ENCODE results near the gene THBD. TPM values are rescaled to one million over a fixed set of nuclear protein-coding genes. Genes with fewer than 3 reads are reported as not detected.

The THBD gene
- total RNA-seq, 5 donors from 2014 or later (not counting 1 experiment from before 2014, with no cell fraction given) = 0.07 to 0.23 (median 0.16) TPM

DNA sequence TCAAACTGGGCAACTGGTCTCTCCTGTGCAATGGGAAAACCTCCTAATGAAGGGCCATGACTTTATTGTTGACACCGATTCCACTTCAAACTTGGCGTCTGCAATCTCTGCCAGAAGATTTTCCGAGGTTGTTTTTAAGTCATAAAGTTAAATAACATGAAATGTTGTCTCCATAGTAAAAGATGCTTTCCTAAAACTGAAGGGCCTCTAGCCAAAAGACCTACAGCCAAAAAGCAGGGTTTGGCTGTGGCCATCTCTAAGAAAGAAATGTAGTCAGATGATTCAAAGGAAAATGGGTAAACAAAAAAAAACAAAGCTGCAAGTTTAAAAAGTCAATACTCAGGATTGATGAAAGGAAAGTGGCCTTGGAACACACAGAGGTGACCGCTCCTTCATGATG lies 22.5 kb upstream of the THBD start:
- WGBS (ENCODE audit: insufficient coverage) = 97% methylated on average over 3 of the region's 4 CpGs
- H3K27ac Mint-ChIP-seq = no peak overlapping the region
- Histone ChIP-seq H3K27me3 (replicated peaks in 1 of 2; ENCODE audit: control insufficient read depth in 2 of 2, extremely low read depth in 1 of 2, insufficient read depth in 2 of 2, low read length in 1 of 2) (no peaks in the 10 kb centered on the region), H3K4me3 (ENCODE audit: control insufficient read depth in 1 of 2, extremely low read depth in 1 of 2, low read length in 1 of 2) (no peak overlapping the region), H3K9me3 (no peaks in the 10 kb centered on the region), H3K36me3 (ENCODE audit: control insufficient read depth in 2 of 2, extremely low read depth in 1 of 2, insufficient read depth in 1 of 2, low read length in 1 of 2) (peaks cover 0 to 6% of the 10 kb centered on the region in 2 donors), H3K4me1 (ENCODE audit: control insufficient read depth in 1 of 2, extremely low read depth in 1 of 2, insufficient read depth in 2 of 2, low read length in 2 of 2) (no peaks in the 10 kb centered on the region), H3K27ac (ENCODE audit: low read length) (no peak overlapping the region)
- H3K9me3 Mint-ChIP-seq = no peaks in the 10 kb centered on the region
- CTCF ChIA-PET = interaction anchor here in 1 of 2 donors (0.6 kb wide), 1 partner anchor 363 kb away, joined by 3 read pairs; no protein-coding TSS in a partner anchor
- no peak for ATAC-seq (replicated peaks in 1 of 4)
- no peak for DNase-seq
- POLR2A ChIA-PET = no interaction called here
- no peaks in the 10 kb centered on the region for H3K36me3 Mint-ChIP-seq
- no peak overlapping the region for H3K4me3 Mint-ChIP-seq
- H3K27me3 Mint-ChIP-seq = peaks cover 0 to 3% of the 10 kb centered on the region in 2 donors
- H3K4me1 Mint-ChIP-seq = no peaks in the 10 kb centered on the region

GRCh38 chr20:23071398-23071797 lies 21.9 kb upstream of the THBD start:
- no peaks in the 10 kb centered on the region for H3K27me3 ChIP-seq (replicated peaks in 1 of 2; ENCODE audit: control insufficient read depth in 2 of 2, extremely low read depth in 1 of 2, insufficient read depth in 2 of 2, low read length in 1 of 2)
- no peaks in the 10 kb centered on the region for H3K9me3 ChIP-seq
- H3K4me3 ChIP-seq (ENCODE audit: control insufficient read depth in 1 of 2, extremely low read depth in 1 of 2, low read length in 1 of 2) = no peak overlapping the region
- Mint-ChIP-seq H3K36me3 (no peaks in the 10 kb centered on the region), H3K4me3 (no peak overlapping the region), H3K9me3 (no peaks in the 10 kb centered on the region), H3K27me3 (peaks cover 0 to 3% of the 10 kb centered on the region in 2 donors), H3K27ac (no peak overlapping the region), H3K4me1 (no peaks in the 10 kb centered on the region)
- ATAC-seq (replicated peaks in 1 of 4) (no peak), DNase-seq (no peak)
- peaks cover 0 to 6% of the 10 kb centered on the region in 2 donors for H3K36me3 ChIP-seq (ENCODE audit: control insufficient read depth in 2 of 2, extremely low read depth in 1 of 2, insufficient read depth in 1 of 2, low read length in 1 of 2)
- no peaks in the 10 kb centered on the region for H3K4me1 ChIP-seq (ENCODE audit: control insufficient read depth in 1 of 2, extremely low read depth in 1 of 2, insufficient read depth in 2 of 2, low read length in 2 of 2)
- WGBS (ENCODE audit: insufficient coverage) = no CpG with 5 or more reads among the region's 3 CpGs
- ChIA-PET CTCF (interaction anchor here in 1 of 2 donors (0.6 kb wide), 1 partner anchor 363 kb away, joined by 3 read pairs; no protein-coding TSS in a partner anchor), POLR2A (no interaction called here)
- no peak overlapping the region for H3K27ac ChIP-seq (ENCODE audit: low read length)

- ChIA-PET CTCF (no interaction called here), POLR2A (no interaction called here)
- H3K36me3 ChIP-seq (ENCODE audit: control insufficient read depth in 2 of 2, extremely low read depth in 1 of 2, insufficient read depth in 1 of 2, low read length in 1 of 2) = no peaks in the 10 kb centered on the region
- H3K9me3 Mint-ChIP-seq = no peaks in the 10 kb centered on the region
- H3K4me3 ChIP-seq (ENCODE audit: control insufficient read depth in 1 of 2, extremely low read depth in 1 of 2, low read length in 1 of 2) = no peak overlapping the region
- H3K4me1 Mint-ChIP-seq = no peaks in the 10 kb centered on the region
- H3K9me3 ChIP-seq = no peaks in the 10 kb centered on the region
- H3K4me1 ChIP-seq (ENCODE audit: control insufficient read depth in 1 of 2, extremely low read depth in 1 of 2, insufficient read depth in 2 of 2, low read length in 2 of 2) = no peaks in the 10 kb centered on the region
- ATAC-seq (replicated peaks in 1 of 4) (no peak), DNase-seq (no peak)
- H3K27me3 ChIP-seq (replicated peaks in 1 of 2; ENCODE audit: control insufficient read depth in 2 of 2, extremely low read depth in 1 of 2, insufficient read depth in 2 of 2, low read length in 1 of 2) = no peaks in the 10 kb centered on the region
- H3K27ac Mint-ChIP-seq = no peak overlapping the region
- H3K27ac ChIP-seq (ENCODE audit: low read length) = no peak overlapping the region
- H3K36me3 Mint-ChIP-seq = no peaks in the 10 kb centered on the region
- no CpG with 5 or more reads among the region's 2 CpGs for whole genome bisulfite sequencing (ENCODE audit: insufficient coverage)
- peaks cover 0 to 3% of the 10 kb centered on the region in 2 donors for H3K27me3 Mint-ChIP-seq
- H3K4me3 Mint-ChIP-seq = no peak overlapping the region
These were observed 19.6 kb upstream of the THBD start for GRCh38 chr20:23069108-23069507.

DNA sequence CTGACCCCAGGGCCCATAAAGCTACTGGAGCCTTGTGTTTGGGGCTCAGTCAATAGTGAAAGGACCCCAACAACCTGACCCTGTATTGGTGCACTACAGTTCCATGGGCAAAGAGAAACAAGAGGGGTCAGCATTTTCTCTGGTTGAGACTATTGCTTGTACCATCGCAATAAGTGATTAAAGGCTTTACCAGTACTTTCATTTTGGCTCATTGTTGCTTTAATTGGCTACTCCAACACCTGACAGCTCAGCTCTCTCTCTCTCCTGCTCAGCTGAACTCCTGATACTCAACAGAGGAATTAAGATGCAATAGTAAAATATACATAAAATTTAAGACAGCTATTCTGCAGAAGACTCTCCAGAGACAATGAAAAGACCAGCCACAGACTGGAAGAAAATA lies 18.8 kb upstream of the THBD start:
- no peaks in the 10 kb centered on the region for H3K9me3 ChIP-seq

GRCh38 chr20:23066772-23067171 lies 17.3 kb upstream of the THBD start:
- no peaks in the 10 kb centered on the region for H3K36me3 Mint-ChIP-seq
- no peaks in the 10 kb centered on the region for H3K9me3 Mint-ChIP-seq
- H3K4me1 Mint-ChIP-seq = no peaks in the 10 kb centered on the region
- H3K9me3 ChIP-seq = no peaks in the 10 kb centered on the region
- ChIA-PET CTCF (no interaction called here), POLR2A (interaction anchor here in 1 of 2 donors (0.6 kb wide), 1 partner anchor 905 kb away, joined by 3 read pairs; no protein-coding TSS in a partner anchor)
- no peaks in the 10 kb centered on the region for H3K4me1 ChIP-seq (ENCODE audit: control insufficient read depth in 1 of 2, extremely low read depth in 1 of 2, insufficient read depth in 2 of 2, low read length in 2 of 2)
- no peak overlapping the region for H3K4me3 Mint-ChIP-seq
- ATAC-seq (replicated peaks in 1 of 4) (no peak), DNase-seq (no peak)
- H3K27ac ChIP-seq (ENCODE audit: low read length) = no peak overlapping the region
- peaks cover 0 to 3% of the 10 kb centered on the region in 2 donors for H3K27me3 Mint-ChIP-seq
- no peaks in the 10 kb centered on the region for H3K36me3 ChIP-seq (ENCODE audit: control insufficient read depth in 2 of 2, extremely low read depth in 1 of 2, insufficient read depth in 1 of 2, low read length in 1 of 2)
- no peak overlapping the region for H3K4me3 ChIP-seq (ENCODE audit: control insufficient read depth in 1 of 2, extremely low read depth in 1 of 2, low read length in 1 of 2)
- no CpG with 5 or more reads among the region's 3 CpGs for WGBS (ENCODE audit: insufficient coverage)
- no peak overlapping the region for H3K27ac Mint-ChIP-seq
- H3K27me3 ChIP-seq (replicated peaks in 1 of 2; ENCODE audit: control insufficient read depth in 2 of 2, extremely low read depth in 1 of 2, insufficient read depth in 2 of 2, low read length in 1 of 2) = peaks cover 0 to 5% of the 10 kb centered on the region in 2 experiments

More for the DNA sequence above, 18.8 kb upstream of the THBD start:
- H3K27ac ChIP-seq (ENCODE audit: low read length) = no peak overlapping the region
- H3K27me3 ChIP-seq (replicated peaks in 1 of 2; ENCODE audit: control insufficient read depth in 2 of 2, extremely low read depth in 1 of 2, insufficient read depth in 2 of 2, low read length in 1 of 2) = no peaks in the 10 kb centered on the region
- Mint-ChIP-seq H3K27ac (no peak overlapping the region), H3K27me3 (peaks cover 0 to 3% of the 10 kb centered on the region in 2 donors), H3K4me3 (no peak overlapping the region), H3K36me3 (no peaks in the 10 kb centered on the region), H3K9me3 (no peaks in the 10 kb centered on the region), H3K4me1 (no peaks in the 10 kb centered on the region)
- H3K36me3 ChIP-seq (ENCODE audit: control insufficient read depth in 2 of 2, extremely low read depth in 1 of 2, insufficient read depth in 1 of 2, low read length in 1 of 2) = no peaks in the 10 kb centered on the region
- ChIA-PET CTCF (no interaction called here), POLR2A (no interaction called here)
- H3K4me1 ChIP-seq (ENCODE audit: control insufficient read depth in 1 of 2, extremely low read depth in 1 of 2, insufficient read depth in 2 of 2, low read length in 2 of 2) = no peaks in the 10 kb centered on the region
- no peak for ATAC-seq (replicated peaks in 1 of 4)
- no peak overlapping the region for H3K4me3 ChIP-seq (ENCODE audit: control insufficient read depth in 1 of 2, extremely low read depth in 1 of 2, low read length in 1 of 2)
- no peak for DNase-seq
- no CpG with 5 or more reads among the region's 1 CpG for WGBS (ENCODE audit: insufficient coverage)

GRCh38 chr20:23065266-23066201 lies 16.1 kb upstream of the THBD start:
- Mint-ChIP-seq H3K9me3 (no peaks in the 10 kb centered on the region), H3K36me3 (no peaks in the 10 kb centered on the region), H3K4me3 (no peak overlapping the region), H3K27me3 (peaks cover 0 to 3% of the 10 kb centered on the region in 2 donors), H3K27ac (no peak overlapping the region), H3K4me1 (no peaks in the 10 kb centered on the region)
- peaks cover 0 to 11% of the 10 kb centered on the region in 2 experiments for H3K27me3 ChIP-seq (replicated peaks in 1 of 2; ENCODE audit: control insufficient read depth in 2 of 2, extremely low read depth in 1 of 2, insufficient read depth in 2 of 2, low read length in 1 of 2)
- ChIA-PET CTCF (no interaction called here), POLR2A (no interaction called here)
- no peaks in the 10 kb centered on the region for H3K9me3 ChIP-seq
- no peak for ATAC-seq (replicated peaks in 1 of 4)
- no peak for DNase-seq
- WGBS (ENCODE audit: insufficient coverage) = 49% methylated on average over 2 of the region's 9 CpGs
- no peak overlapping the region for H3K27ac ChIP-seq (ENCODE audit: low read length)
- no peak overlapping the region for H3K4me3 ChIP-seq (ENCODE audit: control insufficient read depth in 1 of 2, extremely low read depth in 1 of 2, low read length in 1 of 2)
- H3K36me3 ChIP-seq (ENCODE audit: control insufficient read depth in 2 of 2, extremely low read depth in 1 of 2, insufficient read depth in 1 of 2, low read length in 1 of 2) = no peaks in the 10 kb centered on the region
- no peaks in the 10 kb centered on the region for H3K4me1 ChIP-seq (ENCODE audit: control insufficient read depth in 1 of 2, extremely low read depth in 1 of 2, insufficient read depth in 2 of 2, low read length in 2 of 2)

All from T-cell (primary cell).